Measurements from ENCODE around the gene IL1RN.

DNA sequence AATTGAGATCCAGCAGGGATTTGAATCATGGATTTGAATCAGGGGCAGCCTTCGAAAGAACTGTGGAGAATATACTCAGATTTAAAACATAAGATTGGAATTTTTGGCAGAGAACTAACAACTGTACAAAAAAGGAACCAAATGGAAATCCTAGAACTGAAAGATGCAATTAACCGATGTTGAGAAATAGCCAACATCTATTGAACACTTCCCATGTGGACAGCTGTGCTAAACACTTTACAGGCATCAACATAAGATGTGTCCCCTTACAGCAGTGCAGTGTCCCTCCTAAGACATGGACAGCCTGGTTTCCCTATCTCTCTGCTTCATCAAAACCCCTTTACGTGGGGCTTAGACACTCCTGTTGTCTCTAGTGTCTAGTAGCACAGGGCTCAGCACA lies 3.7 kb upstream of the IL1RN start:
- TF ChIP-seq RXRA (CRISPR knock-in tag; IDR thresholded peaks at IDR 0.05) (no peak), MYNN (CRISPR knock-in tag; IDR thresholded peaks at IDR 0.05; ENCODE audit: low read depth) (no peak), ZNF263 (CRISPR knock-in tag; IDR thresholded peaks at IDR 0.05) (no peak), RFX5 (IDR thresholded peaks at IDR 0.05; ENCODE audit: low read depth, low read length) (no peak), PITX1 (CRISPR knock-in tag; IDR thresholded peaks at IDR 0.05) (no peak), SATB2 (CRISPR knock-in tag; IDR thresholded peaks at IDR 0.05) (no peak), HMG20B (CRISPR knock-in tag; conservative IDR thresholded peaks at IDR 0.05) (no peak)
- TF ChIP-seq, protein P1, sequence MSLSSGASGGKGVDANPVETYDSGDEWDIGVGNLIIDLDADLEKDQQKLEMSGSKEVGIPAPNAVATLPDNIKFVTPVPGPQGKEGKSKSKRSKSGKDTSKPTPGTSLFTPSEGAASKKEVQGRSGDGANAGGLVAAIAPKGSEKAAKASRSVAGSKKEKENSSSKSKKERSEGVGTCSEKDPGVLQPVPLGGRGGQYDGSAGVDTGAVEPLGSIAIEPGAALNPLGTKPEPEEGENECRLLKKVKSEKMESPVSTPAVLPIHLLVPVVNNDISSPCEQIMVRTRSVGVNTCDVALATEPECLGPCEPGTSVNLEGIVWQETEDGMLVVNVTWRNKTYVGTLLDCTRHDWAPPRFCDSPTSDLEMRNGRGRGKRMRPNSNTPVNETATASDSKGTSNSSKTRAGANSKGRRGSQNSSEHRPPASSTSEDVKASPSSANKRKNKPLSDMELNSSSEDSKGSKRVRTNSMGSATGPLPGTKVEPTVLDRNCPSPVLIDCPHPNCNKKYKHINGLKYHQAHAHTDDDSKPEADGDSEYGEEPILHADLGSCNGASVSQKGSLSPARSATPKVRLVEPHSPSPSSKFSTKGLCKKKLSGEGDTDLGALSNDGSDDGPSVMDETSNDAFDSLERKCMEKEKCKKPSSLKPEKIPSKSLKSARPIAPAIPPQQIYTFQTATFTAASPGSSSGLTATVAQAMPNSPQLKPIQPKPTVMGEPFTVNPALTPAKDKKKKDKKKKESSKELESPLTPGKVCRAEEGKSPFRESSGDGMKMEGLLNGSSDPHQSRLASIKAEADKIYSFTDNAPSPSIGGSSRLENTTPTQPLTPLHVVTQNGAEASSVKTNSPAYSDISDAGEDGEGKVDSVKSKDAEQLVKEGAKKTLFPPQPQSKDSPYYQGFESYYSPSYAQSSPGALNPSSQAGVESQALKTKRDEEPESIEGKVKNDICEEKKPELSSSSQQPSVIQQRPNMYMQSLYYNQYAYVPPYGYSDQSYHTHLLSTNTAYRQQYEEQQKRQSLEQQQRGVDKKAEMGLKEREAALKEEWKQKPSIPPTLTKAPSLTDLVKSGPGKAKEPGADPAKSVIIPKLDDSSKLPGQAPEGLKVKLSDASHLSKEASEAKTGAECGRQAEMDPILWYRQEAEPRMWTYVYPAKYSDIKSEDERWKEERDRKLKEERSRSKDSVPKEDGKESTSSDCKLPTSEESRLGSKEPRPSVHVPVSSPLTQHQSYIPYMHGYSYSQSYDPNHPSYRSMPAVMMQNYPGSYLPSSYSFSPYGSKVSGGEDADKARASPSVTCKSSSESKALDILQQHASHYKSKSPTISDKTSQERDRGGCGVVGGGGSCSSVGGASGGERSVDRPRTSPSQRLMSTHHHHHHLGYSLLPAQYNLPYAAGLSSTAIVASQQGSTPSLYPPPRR (CRISPR knock-in tag; IDR thresholded peaks at IDR 0.05; ENCODE audit: borderline replicate concordance): no peak
- TF ChIP-seq, protein P2, sequence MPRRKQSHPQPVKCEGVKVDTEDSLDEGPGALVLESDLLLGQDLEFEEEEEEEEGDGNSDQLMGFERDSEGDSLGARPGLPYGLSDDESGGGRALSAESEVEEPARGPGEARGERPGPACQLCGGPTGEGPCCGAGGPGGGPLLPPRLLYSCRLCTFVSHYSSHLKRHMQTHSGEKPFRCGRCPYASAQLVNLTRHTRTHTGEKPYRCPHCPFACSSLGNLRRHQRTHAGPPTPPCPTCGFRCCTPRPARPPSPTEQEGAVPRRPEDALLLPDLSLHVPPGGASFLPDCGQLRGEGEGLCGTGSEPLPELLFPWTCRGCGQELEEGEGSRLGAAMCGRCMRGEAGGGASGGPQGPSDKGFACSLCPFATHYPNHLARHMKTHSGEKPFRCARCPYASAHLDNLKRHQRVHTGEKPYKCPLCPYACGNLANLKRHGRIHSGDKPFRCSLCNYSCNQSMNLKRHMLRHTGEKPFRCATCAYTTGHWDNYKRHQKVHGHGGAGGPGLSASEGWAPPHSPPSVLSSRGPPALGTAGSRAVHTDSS (CRISPR knock-in tag; conservative IDR thresholded peaks at IDR 0.05): no peak
- TF ChIP-seq, protein P3, sequence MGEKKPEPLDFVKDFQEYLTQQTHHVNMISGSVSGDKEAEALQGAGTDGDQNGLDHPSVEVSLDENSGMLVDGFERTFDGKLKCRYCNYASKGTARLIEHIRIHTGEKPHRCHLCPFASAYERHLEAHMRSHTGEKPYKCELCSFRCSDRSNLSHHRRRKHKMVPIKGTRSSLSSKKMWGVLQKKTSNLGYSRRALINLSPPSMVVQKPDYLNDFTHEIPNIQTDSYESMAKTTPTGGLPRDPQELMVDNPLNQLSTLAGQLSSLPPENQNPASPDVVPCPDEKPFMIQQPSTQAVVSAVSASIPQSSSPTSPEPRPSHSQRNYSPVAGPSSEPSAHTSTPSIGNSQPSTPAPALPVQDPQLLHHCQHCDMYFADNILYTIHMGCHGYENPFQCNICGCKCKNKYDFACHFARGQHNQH (CRISPR knock-in tag; IDR thresholded peaks at IDR 0.05): no peak
